GOT3 (cell line): ENCODE results near the gene ITPKB.
"Not testable (repeated sequence)": the region's sequence is repeated elsewhere in the genome, so short reads cannot be mapped to it uniquely, and the experiment has no call there.

Experiments used
- DNase-seq: peaks from one replicate; lab custom pipeline; 2025; ENCODE audit warnings: mixed read lengths; lab: John Stamatoyannopoulos, UW

The ITPKB gene

DNA sequence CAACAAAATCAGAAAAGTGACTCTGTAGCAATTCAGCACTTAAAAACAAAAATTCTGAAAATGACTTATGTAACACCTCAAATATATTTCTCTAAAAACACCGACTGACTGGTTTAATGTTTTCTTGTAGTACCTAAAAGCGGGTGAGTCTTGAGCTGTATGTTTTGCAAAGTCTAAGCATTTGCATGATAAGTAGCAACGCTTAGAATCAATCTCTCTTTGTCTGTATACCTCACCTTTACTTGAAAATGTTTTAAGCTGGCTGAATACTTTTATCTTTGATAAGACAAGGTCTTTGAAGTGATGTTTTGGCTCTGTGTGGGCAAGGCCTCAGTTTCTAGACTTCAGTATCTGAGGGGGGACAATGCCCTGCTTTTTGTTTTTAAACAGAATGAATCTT, 8.2 kb downstream of the ITPKB start:
- DNase-seq: no peak

DNA sequence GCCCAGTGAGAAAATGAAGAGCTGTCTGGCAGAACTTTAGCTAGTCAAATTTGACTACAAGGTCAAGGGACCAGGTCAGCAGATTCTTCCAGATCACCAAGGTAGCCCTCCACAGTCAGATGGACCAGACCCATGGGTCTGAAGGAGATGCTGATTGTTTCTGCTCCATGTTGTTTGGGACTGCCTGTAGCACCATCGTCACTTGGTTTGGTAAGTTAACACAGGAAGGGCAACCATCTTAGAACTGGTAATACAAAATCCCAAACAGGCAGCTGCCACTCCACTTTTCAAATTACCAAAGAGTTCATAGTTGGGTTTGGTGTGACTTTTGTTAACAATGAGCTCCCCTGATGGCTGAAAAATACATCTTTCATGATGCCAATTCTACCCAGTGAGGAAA, 9.0 kb downstream of the ITPKB start:
- DNase-seq: no peak

DNA sequence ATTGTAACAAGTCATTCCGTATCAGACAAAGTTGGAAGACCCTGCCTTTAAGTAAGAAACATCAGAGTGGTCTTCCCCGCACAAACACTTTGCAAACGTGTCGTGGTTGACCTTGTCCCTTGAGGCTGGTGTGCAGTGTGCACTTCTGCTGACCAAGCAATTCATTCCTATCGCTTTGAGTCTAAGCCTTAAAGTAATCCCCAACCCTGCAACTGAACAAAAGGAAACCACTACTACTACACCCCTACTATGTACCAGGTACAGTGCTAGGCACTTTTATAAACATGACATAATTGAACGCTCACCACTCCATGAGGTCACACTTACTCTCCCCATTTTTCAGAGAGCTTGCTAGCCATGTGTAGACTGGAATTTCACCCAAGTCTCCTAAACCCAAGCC, 10.6 kb downstream of the ITPKB start:
- no peak for DNase-seq

DNA sequence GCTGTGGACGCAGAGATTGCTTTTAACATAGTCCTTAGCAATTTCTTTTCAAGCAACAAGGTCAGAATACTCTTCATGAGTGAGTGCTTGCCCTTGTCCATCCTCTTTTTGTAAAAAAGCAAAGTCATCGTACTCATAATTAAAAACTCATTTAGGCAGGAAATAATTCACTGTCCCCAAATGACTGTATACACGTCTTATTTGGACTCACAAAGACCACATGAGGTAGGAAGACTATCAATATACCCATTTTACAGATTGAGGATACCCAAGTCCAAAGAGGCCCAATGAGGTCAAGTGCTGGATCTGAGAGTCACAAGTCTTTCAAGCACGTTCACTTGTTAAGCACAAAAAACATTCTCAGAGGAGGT, 13.2 kb downstream of the ITPKB start:
- no peak for DNase-seq

DNA sequence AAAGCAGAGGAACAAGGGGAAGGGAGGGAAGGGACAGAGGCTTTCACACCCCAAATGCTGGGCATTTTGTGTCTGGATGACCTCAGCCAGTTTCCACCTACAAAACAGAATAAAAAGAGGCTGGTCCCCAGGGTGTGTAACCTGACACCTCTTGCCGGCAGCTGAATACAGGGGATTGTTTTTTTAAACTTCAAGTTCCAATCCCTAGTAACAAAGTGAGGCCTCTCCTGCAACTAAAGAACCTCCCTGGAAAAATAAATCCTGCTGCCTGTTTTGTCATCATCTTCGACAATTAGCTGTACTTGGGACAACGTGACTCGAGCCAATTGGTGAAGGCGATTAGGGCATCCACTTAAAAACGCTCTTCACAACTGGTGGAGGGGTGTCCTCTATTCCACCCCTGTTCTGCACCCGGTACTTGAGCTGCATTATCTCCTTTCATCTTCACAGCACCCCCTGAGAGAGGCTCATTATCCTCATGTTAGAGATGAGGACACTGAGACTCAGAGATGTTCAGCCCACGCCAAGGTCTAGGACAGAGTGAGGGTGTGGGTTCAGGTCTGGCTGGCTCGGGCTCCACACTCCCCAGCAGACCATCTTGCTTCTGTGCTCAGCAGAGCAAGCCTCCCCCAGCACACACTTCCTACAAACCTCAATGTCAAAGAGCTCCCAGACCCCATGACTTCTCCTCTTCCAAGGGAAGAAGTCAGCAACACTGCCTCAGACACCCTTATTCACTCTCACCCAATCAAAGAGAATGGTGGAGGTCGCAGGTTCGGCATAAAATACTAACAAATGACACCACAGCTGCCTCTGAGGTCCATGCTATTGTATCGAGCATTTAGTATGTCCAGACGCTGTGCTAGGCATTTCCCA, 15.2 kb downstream of the ITPKB start:
- DNase-seq: no peak

DNA sequence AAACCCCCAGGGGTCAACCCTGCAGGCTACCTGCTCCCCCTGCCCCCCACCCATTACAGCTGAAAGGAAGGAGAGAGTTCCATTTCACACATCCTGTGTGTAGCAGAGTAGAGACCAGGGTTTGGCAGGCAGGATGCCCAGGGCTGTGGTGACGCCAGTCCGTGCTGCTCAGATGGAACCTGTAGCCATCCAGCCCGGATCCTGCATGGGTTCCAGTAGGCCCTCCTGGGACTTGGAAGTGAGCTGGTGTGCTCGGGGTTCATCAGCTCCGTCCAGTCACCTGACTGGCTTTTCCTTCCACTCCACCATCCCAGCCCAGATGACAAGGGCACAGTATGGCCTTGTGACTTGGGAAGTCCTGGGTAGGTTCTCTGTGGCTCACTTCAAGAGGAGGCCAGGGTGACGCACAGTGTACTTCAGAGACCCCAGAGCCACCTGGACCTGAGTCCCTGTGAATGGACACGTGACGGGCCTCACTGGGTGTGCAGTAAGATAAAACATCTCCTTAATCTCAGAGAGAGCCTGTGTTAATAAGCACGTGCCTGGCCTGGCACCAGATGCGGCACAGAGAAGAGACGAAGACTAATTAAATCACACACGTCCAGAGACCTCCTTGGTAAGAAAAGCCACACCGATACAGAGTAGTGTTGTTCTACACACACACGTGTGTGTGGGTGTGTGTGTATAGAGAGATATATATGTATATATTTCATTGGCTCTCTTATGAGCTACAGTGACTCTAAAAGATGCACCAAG, 16.0 kb downstream of the ITPKB start:
- DNase-seq: no peak

DNA sequence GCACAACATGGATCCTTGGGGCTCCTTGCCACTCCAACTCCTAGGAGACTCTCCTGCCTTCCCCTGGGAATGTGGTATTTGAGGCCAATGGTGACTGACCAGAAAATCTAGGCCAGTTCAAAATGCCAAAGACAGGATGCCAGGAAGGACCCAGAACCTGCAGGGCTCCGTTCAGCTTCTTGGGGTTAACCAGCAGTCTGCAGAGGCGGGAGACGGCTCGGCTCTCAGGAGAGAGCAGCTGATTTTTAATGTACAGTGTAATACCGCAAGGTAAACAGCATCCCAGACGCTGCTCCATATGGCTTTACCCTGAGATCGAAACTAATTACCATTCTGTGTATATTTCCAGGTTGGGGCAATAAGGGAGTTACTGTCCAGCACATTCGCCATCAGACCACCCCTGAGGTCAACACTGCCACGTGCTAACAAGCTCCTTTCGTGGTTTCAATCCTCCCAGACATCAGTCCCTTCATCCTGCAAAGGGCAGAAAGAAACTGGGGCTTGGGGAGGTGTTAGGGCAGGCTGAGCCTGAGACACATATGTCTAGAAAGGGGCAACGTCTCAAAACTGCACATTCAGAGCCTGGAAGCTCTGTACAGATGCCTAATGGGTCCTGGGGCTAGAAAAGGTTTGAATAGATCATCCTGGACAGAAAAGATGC, 16.7 kb downstream of the ITPKB start:
- no peak for DNase-seq

DNA sequence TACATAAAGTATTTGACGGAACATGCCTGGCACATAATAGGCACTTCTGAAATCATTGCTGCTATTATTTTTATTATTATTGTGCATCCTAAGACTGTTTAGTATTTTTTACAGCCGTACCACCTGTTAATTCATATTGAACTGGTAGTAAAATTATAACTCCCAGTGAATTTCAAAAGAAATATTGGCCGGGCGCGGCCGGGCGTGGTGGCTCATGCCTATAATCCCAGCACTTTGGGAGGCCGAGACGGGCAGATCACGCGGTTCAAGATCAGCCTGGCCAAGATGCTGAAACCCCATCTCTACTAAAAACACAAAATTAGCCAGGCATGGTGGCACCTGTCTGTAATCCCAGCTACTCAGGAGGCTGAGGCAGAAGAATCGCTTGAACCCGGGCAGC, 18.5 kb downstream of the ITPKB start:
- DNase-seq: not testable (repeated sequence)

DNA sequence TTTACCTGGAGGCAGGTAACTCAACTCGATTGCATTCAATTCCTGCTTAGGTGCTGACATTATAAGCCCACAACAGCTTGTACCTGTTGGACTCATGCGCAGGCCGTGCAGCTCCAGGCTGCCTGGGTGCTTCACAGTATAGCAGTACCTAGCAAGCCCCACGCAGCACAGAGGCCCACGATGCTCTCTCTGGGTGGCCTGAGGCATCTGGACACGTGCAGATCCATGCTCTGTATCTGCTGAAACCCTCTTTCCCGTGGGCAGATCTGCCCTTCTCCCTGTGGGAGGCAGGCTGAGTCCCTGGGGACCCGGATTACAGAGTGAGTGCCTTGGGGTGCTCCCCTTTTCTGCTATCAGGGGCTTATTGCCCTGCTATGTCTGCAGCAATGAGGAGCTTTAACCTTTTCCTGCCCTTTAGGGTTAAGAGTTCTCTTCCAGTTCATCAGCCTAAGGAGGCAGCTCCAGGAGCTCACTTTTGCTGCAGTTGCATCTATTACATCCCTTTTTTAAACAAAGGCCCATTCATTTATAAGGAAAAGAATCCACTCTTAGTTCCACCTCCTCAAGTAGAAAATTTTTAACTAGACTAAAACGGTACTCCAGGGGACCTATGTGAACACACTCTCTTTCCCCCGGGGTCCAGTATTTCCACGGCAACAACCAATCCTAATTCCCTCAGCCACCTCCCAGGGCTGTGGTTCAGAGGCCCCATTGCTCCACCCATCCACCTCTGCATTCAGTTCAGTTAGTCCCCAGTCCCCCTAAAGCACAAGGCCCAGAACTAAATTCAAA, 19.3 kb downstream of the ITPKB start:
- no peak for DNase-seq

DNA sequence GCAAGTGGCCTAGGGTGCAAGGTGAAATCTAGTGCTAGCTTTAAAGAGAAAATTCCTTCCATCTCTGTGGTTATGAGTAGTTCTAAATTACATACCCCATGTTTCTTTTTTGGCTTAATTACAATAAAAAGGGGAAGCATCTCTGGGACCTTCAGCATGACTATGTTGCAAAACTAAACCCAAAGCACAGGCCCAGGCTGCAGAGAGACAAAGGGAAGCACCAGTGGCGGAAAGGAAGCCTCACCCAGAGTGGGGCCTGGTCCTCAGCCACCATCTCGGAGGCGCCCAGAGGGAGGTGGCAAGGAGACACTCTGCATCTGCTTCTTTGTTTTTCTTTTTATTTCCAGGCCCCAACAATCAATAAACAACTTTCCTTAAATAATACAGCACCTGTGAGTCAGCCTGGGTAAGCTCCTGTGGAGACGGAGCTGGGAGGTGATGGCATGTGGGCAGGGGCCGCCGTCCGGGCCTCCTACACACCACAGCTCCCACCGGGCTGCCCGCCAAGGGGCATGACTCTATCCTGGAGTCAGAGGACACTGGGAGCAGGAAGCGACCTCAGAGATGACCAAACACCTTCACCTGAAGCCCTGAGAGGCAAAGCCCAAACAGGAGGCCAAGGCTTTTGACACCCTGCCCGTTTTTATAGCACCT, 21.7 kb downstream of the ITPKB start:
- no peak for DNase-seq

DNA sequence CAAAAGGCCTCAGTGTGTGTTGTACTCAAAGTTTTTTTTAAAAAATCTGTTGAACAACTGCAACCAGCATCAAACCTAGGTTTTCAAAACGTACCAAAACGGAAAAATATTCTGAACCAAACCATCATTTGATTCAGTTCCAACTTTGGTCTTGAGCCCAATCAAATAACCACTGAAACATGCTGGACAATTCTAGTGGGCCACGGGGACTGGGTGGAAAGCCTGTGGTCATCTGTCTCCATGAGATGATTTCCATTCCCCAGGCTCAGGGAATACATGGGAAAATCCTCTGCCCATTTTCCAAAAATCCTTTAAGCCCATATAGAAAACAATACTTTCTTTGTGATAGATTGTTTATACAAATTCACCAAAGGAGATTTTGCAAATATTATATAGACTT, 22.5 kb downstream of the ITPKB start:
- DNase-seq: no peak

DNA sequence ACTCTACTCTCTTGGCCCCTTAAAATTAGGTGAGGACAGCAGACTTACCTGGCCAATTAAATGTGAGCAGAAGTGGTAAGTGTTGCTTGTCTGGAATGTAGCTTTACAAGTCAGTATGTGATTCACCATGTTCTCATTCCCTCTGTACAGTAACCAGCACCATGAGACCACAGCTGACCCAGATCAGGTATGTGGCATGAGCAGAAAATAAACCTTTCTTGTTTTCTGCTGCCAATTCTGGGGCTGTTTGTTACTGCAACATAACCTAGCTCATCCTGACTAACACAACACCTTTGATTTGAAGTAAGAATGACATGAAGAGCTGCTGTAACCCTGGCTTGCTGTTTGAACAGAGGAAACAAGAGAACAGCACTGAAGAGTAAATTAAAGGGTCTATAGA, 24.9 kb downstream of the ITPKB start:
- no peak for DNase-seq

DNA sequence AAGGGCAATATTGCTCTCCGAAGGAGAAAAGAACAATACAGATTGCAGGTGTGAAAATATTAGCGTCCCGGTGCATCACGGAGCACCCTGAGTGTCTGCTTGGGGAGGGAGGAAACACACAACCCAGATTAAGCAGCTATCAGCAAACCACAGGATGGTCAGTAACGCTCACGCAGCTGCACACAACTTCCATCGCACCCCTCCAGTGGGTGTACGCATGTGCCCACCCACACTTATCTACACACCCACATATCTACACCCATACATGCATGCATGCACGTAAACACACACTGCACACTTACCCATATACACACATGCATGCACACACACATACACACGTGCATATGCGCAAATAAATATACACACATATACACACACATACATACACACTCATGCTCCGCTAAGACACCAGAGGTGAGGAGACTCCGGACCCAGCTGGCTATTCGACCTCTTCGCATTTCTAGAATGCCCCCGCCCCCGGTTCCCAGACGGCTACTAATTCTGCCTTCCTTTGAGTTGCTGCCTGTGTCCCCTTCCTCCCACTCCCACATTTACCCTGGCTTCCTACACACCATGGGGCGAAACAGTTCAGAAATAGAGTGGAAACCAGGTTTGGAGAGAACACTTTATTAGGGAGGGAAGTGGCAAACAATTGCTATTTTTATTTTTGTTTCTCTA, 26.2 kb downstream of the ITPKB start:
- no peak for DNase-seq

DNA sequence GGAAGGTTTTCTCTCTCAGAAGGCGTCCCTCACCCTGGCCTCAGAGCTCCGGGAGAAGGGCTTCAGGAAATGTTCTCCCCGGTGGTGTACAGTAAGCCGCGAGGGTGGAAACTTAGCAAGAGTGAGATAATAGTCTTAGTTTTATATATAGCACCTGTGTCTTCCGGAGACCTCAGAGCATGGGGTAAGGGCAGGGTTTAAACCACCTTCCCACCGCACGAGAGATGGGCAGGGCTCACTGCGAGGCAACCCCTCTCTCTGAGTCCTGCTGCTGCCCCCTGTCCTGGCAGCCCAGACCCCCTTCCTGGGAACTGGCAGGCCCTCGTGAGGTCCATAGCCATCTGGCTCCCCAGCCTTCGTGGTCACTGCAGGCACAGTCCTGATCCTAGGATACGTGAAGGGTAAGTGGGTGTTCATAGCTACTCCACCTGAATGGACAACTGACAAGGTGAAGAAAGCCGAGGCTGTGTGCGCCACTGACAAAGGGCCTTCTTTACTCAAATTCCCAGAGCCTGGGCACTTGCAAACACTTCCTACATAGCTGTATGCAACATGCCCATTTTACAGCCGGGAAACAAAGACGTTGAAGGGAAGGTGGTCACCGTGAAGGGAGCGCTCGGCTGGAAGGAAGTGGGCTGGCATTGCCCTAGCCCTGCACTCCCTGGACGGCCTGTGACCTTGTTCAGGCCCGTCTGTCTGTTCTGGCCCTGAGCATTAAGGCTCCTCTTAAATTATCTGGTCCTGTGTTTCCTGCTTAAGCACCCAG, 26.9 kb downstream of the ITPKB start:
- DNase-seq: no peak

DNA sequence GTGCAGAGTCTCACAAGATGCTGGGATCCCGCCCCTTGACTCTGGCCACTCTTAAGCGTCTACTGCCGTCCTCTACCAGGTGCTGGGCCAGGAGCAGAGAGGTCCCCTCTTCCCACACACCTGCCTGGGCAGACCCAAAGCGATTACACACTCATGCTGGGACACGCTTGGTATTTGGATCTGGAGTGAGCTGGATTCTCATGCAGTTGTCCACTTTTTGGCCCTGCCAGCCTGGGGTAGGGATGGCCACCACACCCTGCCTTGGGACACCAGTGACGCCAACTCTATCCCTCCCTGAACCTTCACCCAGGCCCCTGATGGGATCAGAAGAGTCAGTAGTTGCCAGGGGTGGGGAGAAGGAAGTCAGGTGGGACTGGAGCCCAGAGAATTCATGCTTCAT, 28.6 kb downstream of the ITPKB start:
- no peak for DNase-seq

DNA sequence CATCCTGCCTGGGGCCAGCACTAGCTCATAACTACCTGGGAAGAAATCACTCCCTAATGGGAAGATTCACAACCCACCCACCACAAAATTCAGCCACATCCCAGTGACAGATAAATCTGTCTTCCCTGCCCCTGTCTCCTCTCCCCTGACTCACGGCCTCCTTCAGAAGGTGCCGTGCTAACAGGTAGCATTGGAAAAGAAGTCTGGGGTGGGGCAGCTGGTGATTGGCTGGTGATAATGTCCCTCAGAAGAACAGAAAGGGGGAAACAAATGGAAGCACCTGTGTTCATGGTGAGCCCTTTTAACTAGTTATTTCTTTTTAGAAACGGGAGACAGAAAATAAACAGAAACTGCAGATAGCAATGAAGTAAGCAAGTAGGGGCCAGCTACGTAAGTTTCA, 29.1 kb downstream of the ITPKB start:
- no peak for DNase-seq

DNA sequence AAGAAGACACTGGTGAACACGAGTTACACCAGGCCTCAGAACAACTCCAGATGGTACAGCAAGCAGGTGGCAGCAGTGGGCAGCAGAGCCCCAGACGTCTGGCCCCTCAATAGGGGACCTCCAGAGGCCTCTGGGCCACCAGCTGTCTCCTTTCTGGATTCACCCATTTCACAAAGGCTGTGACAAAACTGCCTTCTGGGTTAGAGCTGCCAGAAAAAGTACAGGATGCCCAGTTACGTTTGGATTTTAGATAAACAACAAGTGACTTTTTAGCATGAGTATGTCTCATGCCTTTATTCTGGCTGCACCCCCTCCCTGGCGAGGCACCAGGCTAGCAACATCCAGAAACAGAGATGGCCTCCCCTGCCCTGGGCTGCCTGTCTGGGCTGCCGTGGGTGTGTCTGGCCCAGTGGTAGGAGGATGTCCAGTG, 30.1 kb downstream of the ITPKB start:
- no peak for DNase-seq

DNA sequence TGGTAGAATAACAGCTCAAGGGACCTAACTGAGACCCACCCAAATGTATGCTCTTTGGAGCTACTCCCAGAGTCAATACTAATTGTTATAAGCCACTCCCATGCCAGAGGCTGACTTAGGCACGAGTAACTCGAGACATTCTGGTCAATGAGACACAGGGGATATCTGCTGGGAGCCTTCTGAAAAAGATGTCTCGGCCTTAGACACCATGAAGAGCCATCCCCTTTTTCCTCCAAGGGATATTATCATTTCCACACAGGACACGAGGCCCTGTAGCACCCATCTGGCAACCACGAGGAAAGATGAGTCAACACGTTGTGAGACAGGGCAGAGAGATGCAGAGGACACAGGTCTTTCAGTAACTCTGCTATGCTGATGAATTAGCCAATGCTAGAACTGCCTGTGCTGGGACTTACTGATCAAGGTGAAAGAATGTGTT, 30.7 kb downstream of the ITPKB start:
- no peak for DNase-seq

DNA sequence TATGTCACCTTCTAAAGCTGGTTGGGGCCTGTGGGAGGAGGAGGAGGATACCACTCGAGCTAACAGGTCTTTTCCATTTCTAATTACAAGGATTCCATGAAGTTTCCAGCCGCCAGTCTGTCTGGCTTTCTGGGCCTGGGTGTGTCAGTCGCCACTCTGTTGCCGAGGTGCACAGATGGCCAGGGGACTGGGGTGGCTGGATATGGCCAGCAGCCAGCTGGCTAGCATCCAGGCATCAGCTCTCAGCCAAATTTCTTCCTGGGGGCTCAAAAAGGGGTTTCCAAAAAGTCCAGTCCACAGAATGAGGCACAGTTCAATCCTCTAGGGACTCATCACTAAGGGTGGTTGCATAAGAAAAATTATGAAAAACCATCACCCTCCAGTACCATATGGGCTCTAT, 32.4 kb downstream of the ITPKB start:
- DNase-seq: no peak
